ENCODE results near the gene RAVER2. TPM values are rescaled to one million over a fixed set of nuclear protein-coding genes. Genes with fewer than 3 reads are reported as not detected.

The RAVER2 gene
- total RNA-seq, 1 donor, result 7.2 TPM

- DNase-seq (ENCODE audit: low read depth), result no peak
- H3K4me3 ChIP-seq (ENCODE audit: low read depth, low read length), result no peak overlapping the region
- TF ChIP-seq CTCF (IDR thresholded peaks at IDR 0.05; ENCODE audit: insufficient read depth, low read length), result no peak
Measured at GRCh38 chr1:64844175-64844574, 99.3 kb downstream of the RAVER2 start.

- no peak overlapping the region for H3K4me3 ChIP-seq (ENCODE audit: low read depth, low read length)
- no peak for DNase-seq (ENCODE audit: low read depth)
Measured at GRCh38 chr1:64844609-64845008, 99.7 kb downstream of the RAVER2 start.

GRCh38 chr1:64845831-64846425 is 101.1 kb downstream of the RAVER2 start:
- TF ChIP-seq CTCF (IDR thresholded peaks at IDR 0.05; ENCODE audit: insufficient read depth, low read length), result no peak
- DNase-seq (ENCODE audit: low read depth), result no peak
- H3K4me3 ChIP-seq (ENCODE audit: low read depth, low read length), result no peak overlapping the region

More at GRCh38 chr1:64844609-64845008, 99.7 kb downstream of the RAVER2 start:
- TF ChIP-seq CTCF (IDR thresholded peaks at IDR 0.05; ENCODE audit: insufficient read depth, low read length), result no peak

GRCh38 chr1:64846573-64847430 is 101.9 kb downstream of the RAVER2 start:
- no peak for DNase-seq (ENCODE audit: low read depth)
- no peak for TF ChIP-seq CTCF (IDR thresholded peaks at IDR 0.05; ENCODE audit: insufficient read depth, low read length)
- H3K4me3 ChIP-seq (ENCODE audit: low read depth, low read length), result no peak overlapping the region

GRCh38 chr1:64847666-64848065 is 102.8 kb downstream of the RAVER2 start:
- no peak for DNase-seq (ENCODE audit: low read depth)
- TF ChIP-seq CTCF (IDR thresholded peaks at IDR 0.05; ENCODE audit: insufficient read depth, low read length), result no peak
- H3K4me3 ChIP-seq (ENCODE audit: low read depth, low read length), result no peak overlapping the region

GRCh38 chr1:64848136-64848535 is 103.3 kb downstream of the RAVER2 start:
- TF ChIP-seq CTCF (IDR thresholded peaks at IDR 0.05; ENCODE audit: insufficient read depth, low read length), result no peak
- H3K4me3 ChIP-seq (ENCODE audit: low read depth, low read length), result no peak overlapping the region
- DNase-seq (ENCODE audit: low read depth), result no peak

All from fibroblast of the aortic adventitia (primary cell).